ENCODE data around the gene FPGS.

FPGS gene

GRCh38 chr9:127781806-127782205 is 20.9 kb upstream of the FPGS start:
- H3K9ac ChIP-seq (ENCODE audit: low read depth, low read length), result no peak overlapping the region
- H3K36me3 ChIP-seq (ENCODE audit: insufficient read depth, low read length), result no peaks in the 10 kb centered on the region
- no peak overlapping the region for H3K4me3 ChIP-seq (ENCODE audit: low read length)
- H3K4me2 ChIP-seq (ENCODE audit: low read length), result no peak overlapping the region
- peaks cover 3% of the 10 kb centered on the region for H3K27me3 ChIP-seq (ENCODE audit: control insufficient read depth, insufficient read depth, low read length)
- peaks cover 3% of the 10 kb centered on the region for H3K4me1 ChIP-seq (ENCODE audit: control insufficient read depth, insufficient read depth, low read length)
- no peaks in the 10 kb centered on the region for H3K9me3 ChIP-seq (replicated peaks; ENCODE audit: low read length)

GRCh38 chr9:127783111-127784008 is 19.3 kb upstream of the FPGS start:
- Histone ChIP-seq H3K4me3 (ENCODE audit: low read length) (no peak overlapping the region), H3K9me3 (replicated peaks; ENCODE audit: low read length) (no peaks in the 10 kb centered on the region), H3K27me3 (ENCODE audit: control insufficient read depth, insufficient read depth, low read length) (no peaks in the 10 kb centered on the region), H3K4me1 (ENCODE audit: control insufficient read depth, insufficient read depth, low read length) (peaks cover 12% of the 10 kb centered on the region), H3K4me2 (ENCODE audit: low read length) (no peak overlapping the region), H3K36me3 (ENCODE audit: insufficient read depth, low read length) (peaks cover 15% of the 10 kb centered on the region), H3K9ac (ENCODE audit: low read depth, low read length) (no peak overlapping the region)

- peak overlapping the region; percentile 89 for H3K4me2 ChIP-seq (ENCODE audit: low read length)
- H3K4me1 ChIP-seq (ENCODE audit: control insufficient read depth, insufficient read depth, low read length), result peaks cover 12% of the 10 kb centered on the region
- H3K36me3 ChIP-seq (ENCODE audit: insufficient read depth, low read length), result peaks cover 34% of the 10 kb centered on the region
- no peaks in the 10 kb centered on the region for H3K9me3 ChIP-seq (replicated peaks; ENCODE audit: low read length)
- peak overlapping the region; percentile 92 for H3K4me3 ChIP-seq (ENCODE audit: low read length)
- peak overlapping the region; percentile 99 for H3K9ac ChIP-seq (ENCODE audit: low read depth, low read length)
- H3K27me3 ChIP-seq (ENCODE audit: control insufficient read depth, insufficient read depth, low read length), result no peaks in the 10 kb centered on the region
Measured at GRCh38 chr9:127785023-127785932, 17.4 kb upstream of the FPGS start.

GRCh38 chr9:127785933-127786772 is 16.5 kb upstream of the FPGS start, which contains the start of gene CDK9:
Gene CDK9 (plus strand): TSS chr9:127786034. CDS start chr9:127786149, 115 bp downstream.
- peaks cover 12% of the 10 kb centered on the region for H3K4me1 ChIP-seq (ENCODE audit: control insufficient read depth, insufficient read depth, low read length)
- peaks cover 42% of the 10 kb centered on the region for H3K36me3 ChIP-seq (ENCODE audit: insufficient read depth, low read length)
- H3K27me3 ChIP-seq (ENCODE audit: control insufficient read depth, insufficient read depth, low read length), result no peaks in the 10 kb centered on the region
- H3K9ac ChIP-seq (ENCODE audit: low read depth, low read length), result peak within 1 kb of the TSS; percentile 99
- H3K4me3 ChIP-seq (ENCODE audit: low read length), result peak within 1 kb of the TSS; percentile 92
- H3K4me2 ChIP-seq (ENCODE audit: low read length), result peak within 1 kb of the TSS; percentile 89
- H3K9me3 ChIP-seq (replicated peaks; ENCODE audit: low read length), result no peaks in the 10 kb centered on the region

GRCh38 chr9:127786773-127787104 is 15.9 kb upstream of the FPGS start:
- peak overlapping the region; percentile 99 for H3K9ac ChIP-seq (ENCODE audit: low read depth, low read length)
- peaks cover 12% of the 10 kb centered on the region for H3K4me1 ChIP-seq (ENCODE audit: control insufficient read depth, insufficient read depth, low read length)
- H3K36me3 ChIP-seq (ENCODE audit: insufficient read depth, low read length), result peaks cover 47% of the 10 kb centered on the region
- H3K9me3 ChIP-seq (replicated peaks; ENCODE audit: low read length), result no peaks in the 10 kb centered on the region
- no peaks in the 10 kb centered on the region for H3K27me3 ChIP-seq (ENCODE audit: control insufficient read depth, insufficient read depth, low read length)
- peak overlapping the region; percentile 80 for H3K4me2 ChIP-seq (ENCODE audit: low read length)
- peak overlapping the region; percentile 92 for H3K4me3 ChIP-seq (ENCODE audit: low read length)

- H3K27me3 ChIP-seq (ENCODE audit: control insufficient read depth, insufficient read depth, low read length), result no peaks in the 10 kb centered on the region
- H3K4me3 ChIP-seq (ENCODE audit: low read length), result no peak overlapping the region
- H3K9ac ChIP-seq (ENCODE audit: low read depth, low read length), result no peak overlapping the region
- no peak overlapping the region for H3K4me2 ChIP-seq (ENCODE audit: low read length)
- no peaks in the 10 kb centered on the region for H3K9me3 ChIP-seq (replicated peaks; ENCODE audit: low read length)
- peaks cover 25% of the 10 kb centered on the region for H3K4me1 ChIP-seq (ENCODE audit: control insufficient read depth, insufficient read depth, low read length)
- peaks cover 62% of the 10 kb centered on the region for H3K36me3 ChIP-seq (ENCODE audit: insufficient read depth, low read length)
Measured at GRCh38 chr9:127788337-127789011, 14.2 kb upstream of the FPGS start.

- H3K36me3 ChIP-seq (ENCODE audit: insufficient read depth, low read length), result peaks cover 65% of the 10 kb centered on the region
- H3K4me1 ChIP-seq (ENCODE audit: control insufficient read depth, insufficient read depth, low read length), result peaks cover 29% of the 10 kb centered on the region
Measured at GRCh38 chr9:127789179-127789578, 13.5 kb upstream of the FPGS start.

GRCh38 chr9:127790094-127790855 is 12.4 kb upstream of the FPGS start:
- no peak overlapping the region for H3K4me2 ChIP-seq (ENCODE audit: low read length)
- H3K4me3 ChIP-seq (ENCODE audit: low read length), result no peak overlapping the region
- no peaks in the 10 kb centered on the region for H3K27me3 ChIP-seq (ENCODE audit: control insufficient read depth, insufficient read depth, low read length)
- peaks cover 29% of the 10 kb centered on the region for H3K4me1 ChIP-seq (ENCODE audit: control insufficient read depth, insufficient read depth, low read length)
- no peaks in the 10 kb centered on the region for H3K9me3 ChIP-seq (replicated peaks; ENCODE audit: low read length)
- peaks cover 67% of the 10 kb centered on the region for H3K36me3 ChIP-seq (ENCODE audit: insufficient read depth, low read length)
- no peak overlapping the region for H3K9ac ChIP-seq (ENCODE audit: low read depth, low read length)

More at GRCh38 chr9:127789179-127789578, 13.5 kb upstream of the FPGS start:
- H3K4me3 ChIP-seq (ENCODE audit: low read length), result no peak overlapping the region
- no peak overlapping the region for H3K9ac ChIP-seq (ENCODE audit: low read depth, low read length)
- no peaks in the 10 kb centered on the region for H3K9me3 ChIP-seq (replicated peaks; ENCODE audit: low read length)
- H3K4me2 ChIP-seq (ENCODE audit: low read length), result no peak overlapping the region
- no peaks in the 10 kb centered on the region for H3K27me3 ChIP-seq (ENCODE audit: control insufficient read depth, insufficient read depth, low read length)

GRCh38 chr9:127791085-127791484 is 11.6 kb upstream of the FPGS start:
- Histone ChIP-seq H3K4me3 (ENCODE audit: low read length) (no peak overlapping the region), H3K4me1 (ENCODE audit: control insufficient read depth, insufficient read depth, low read length) (peaks cover 29% of the 10 kb centered on the region), H3K27me3 (ENCODE audit: control insufficient read depth, insufficient read depth, low read length) (no peaks in the 10 kb centered on the region), H3K4me2 (ENCODE audit: low read length) (no peak overlapping the region), H3K9me3 (replicated peaks; ENCODE audit: low read length) (no peaks in the 10 kb centered on the region), H3K36me3 (ENCODE audit: insufficient read depth, low read length) (peaks cover 67% of the 10 kb centered on the region), H3K9ac (ENCODE audit: low read depth, low read length) (no peak overlapping the region)

GRCh38 chr9:127792417-127793031 is 10.2 kb upstream of the FPGS start:
- H3K9me3 ChIP-seq (replicated peaks; ENCODE audit: low read length), result no peaks in the 10 kb centered on the region
- H3K4me2 ChIP-seq (ENCODE audit: low read length), result no peak overlapping the region
- H3K4me3 ChIP-seq (ENCODE audit: low read length), result no peak overlapping the region
- no peak overlapping the region for H3K9ac ChIP-seq (ENCODE audit: low read depth, low read length)
- peaks cover 61% of the 10 kb centered on the region for H3K36me3 ChIP-seq (ENCODE audit: insufficient read depth, low read length)
- peaks cover 23% of the 10 kb centered on the region for H3K4me1 ChIP-seq (ENCODE audit: control insufficient read depth, insufficient read depth, low read length)
- H3K27me3 ChIP-seq (ENCODE audit: control insufficient read depth, insufficient read depth, low read length), result no peaks in the 10 kb centered on the region
